Adipocyte (in vitro differentiated cells): ENCODE measurements around the gene IYD.

Experiments used
- DNase-seq: peaks from one replicate; pipeline ENCODE4 v3.0.0-alpha.2; 2015; ENCODE audit warnings: low read depth
- H3K27me3 ChIP-seq: replicated peaks from 2 replicates; pipeline ENCODE4 v1.7.0; 2013; ENCODE audit warnings: mild to moderate bottlenecking, low read length, moderate library complexity; ENCODE audit not compliant: control insufficient read depth, insufficient read depth
- H3K36me3 ChIP-seq: 2 replicates; pipeline ENCODE4 v1.7.0; 2013; ENCODE audit warnings: low read length, mild to moderate bottlenecking, moderate library complexity; ENCODE audit not compliant: control insufficient read depth, insufficient read depth, severe bottlenecking
- H3K4me1 ChIP-seq: 2 replicates; pipeline ENCODE4 v1.7.0; 2013; ENCODE audit warnings: mild to moderate bottlenecking, low read length, moderate library complexity; ENCODE audit not compliant: control insufficient read depth, insufficient read depth
- H3K4me3 ChIP-seq: 2 replicates; pipeline ENCODE4 v1.7.0; 2013; ENCODE audit warnings: mild to moderate bottlenecking, low read length, moderate library complexity
- H3K9ac ChIP-seq: 2 replicates; pipeline ENCODE4 v1.7.0; 2013; ENCODE audit warnings: mild to moderate bottlenecking, low read length, moderate library complexity
- H3K9me3 ChIP-seq: 2 replicates; pipeline ENCODE4 v1.7.0; 2013; ENCODE audit warnings: mild to moderate bottlenecking, low read length, moderate library complexity; ENCODE audit not compliant: control insufficient read depth

IYD gene, protein sequence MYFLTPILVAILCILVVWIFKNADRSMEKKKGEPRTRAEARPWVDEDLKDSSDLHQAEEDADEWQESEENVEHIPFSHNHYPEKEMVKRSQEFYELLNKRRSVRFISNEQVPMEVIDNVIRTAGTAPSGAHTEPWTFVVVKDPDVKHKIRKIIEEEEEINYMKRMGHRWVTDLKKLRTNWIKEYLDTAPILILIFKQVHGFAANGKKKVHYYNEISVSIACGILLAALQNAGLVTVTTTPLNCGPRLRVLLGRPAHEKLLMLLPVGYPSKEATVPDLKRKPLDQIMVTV

GRCh38 chr6:150368762-150369161, at the start of gene IYD:
Gene IYD, plus strand, starts transcription at chr6:150369012. Its CDS starts 20 bp downstream, at chr6:150369032.
- no peak for DNase-seq
- H3K9me3 ChIP-seq = peaks cover 5% of the 10 kb centered on the region
- H3K4me1 ChIP-seq = peaks cover 32% of the 10 kb centered on the region
- H3K36me3 ChIP-seq = no peaks in the 10 kb centered on the region
- no peaks in the 10 kb centered on the region for H3K27me3 ChIP-seq
- no peak within 1 kb of the TSS for H3K9ac ChIP-seq
- no peak within 1 kb of the TSS for H3K4me3 ChIP-seq

GRCh38 chr6:150319924-150320323, 48.9 kb upstream of the IYD start:
- Histone ChIP-seq H3K9me3 (peaks cover 5% of the 10 kb centered on the region), H3K4me3 (no peak overlapping the region), H3K4me1 (peaks cover 25% of the 10 kb centered on the region), H3K36me3 (no peaks in the 10 kb centered on the region), H3K27me3 (peaks cover 3% of the 10 kb centered on the region), H3K9ac (no peak overlapping the region)
- DNase-seq = no peak

- Histone ChIP-seq H3K9ac (no peak overlapping the region), H3K4me1 (peaks cover 25% of the 10 kb centered on the region), H3K36me3 (no peaks in the 10 kb centered on the region), H3K9me3 (peaks cover under 1% of the 10 kb centered on the region), H3K27me3 (peaks cover 3% of the 10 kb centered on the region), H3K4me3 (no peak overlapping the region)
- DNase-seq = no peak
Measured at GRCh38 chr6:150320442-150320841, 48.4 kb upstream of the IYD start.

DNA sequence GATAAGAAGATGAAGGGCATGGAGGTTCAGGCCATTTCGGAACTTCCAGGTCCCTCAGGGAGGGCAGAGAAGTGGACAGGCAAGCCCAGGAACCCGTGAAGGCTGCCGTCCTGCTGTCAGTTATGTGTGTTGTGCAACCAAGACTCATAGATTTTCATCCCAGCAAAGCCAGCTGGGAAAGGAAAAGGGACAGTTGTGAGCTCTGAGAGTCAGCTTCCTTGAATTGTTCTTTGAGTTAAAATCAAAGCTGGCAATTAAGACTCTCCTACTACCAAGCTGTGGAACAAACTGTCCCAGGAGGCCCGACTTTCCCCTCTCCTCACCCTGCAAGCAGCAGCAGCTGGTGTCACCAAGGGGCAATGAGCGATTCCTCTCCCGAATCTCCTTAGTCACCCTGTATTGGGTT, 46.3 kb upstream of the IYD start:
- Histone ChIP-seq H3K9me3 (no peaks in the 10 kb centered on the region), H3K27me3 (peaks cover 3% of the 10 kb centered on the region), H3K4me1 (peaks cover 18% of the 10 kb centered on the region), H3K36me3 (no peaks in the 10 kb centered on the region), H3K9ac (no peak overlapping the region), H3K4me3 (no peak overlapping the region)
- DNase-seq = no peak

DNA sequence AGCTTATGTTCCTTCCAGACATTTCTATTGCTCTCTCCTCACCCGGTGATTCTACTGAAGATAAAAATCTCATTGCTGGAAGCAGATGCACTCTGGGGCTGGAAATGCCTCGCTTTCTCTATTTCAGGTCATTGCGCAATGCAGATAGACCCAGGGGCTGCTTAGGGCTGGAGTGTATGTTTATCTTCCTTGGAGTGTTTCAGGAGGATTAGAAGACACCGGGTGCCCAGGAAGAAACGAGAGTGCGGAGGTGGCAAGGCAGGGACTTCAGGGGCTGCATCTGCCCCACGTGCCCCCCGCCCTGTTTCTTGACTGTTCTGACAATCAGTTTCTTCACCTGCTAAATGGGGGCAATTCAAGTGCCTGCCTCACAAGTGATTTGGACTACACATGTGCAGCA, 45.6 kb upstream of the IYD start:
- Histone ChIP-seq H3K4me3 (no peak overlapping the region), H3K27me3 (peaks cover 3% of the 10 kb centered on the region)
- peak; percentile 43 for DNase-seq

GRCh38 chr6:150324044-150324443, 44.8 kb upstream of the IYD start:
- DNase-seq = no peak
- Histone ChIP-seq H3K4me3 (no peak overlapping the region), H3K36me3 (no peaks in the 10 kb centered on the region), H3K9me3 (no peaks in the 10 kb centered on the region), H3K27me3 (peaks cover 3% of the 10 kb centered on the region), H3K4me1 (peaks cover 15% of the 10 kb centered on the region), H3K9ac (no peak overlapping the region)

More for the DNA sequence above, 45.6 kb upstream of the IYD start:
- H3K36me3 ChIP-seq = no peaks in the 10 kb centered on the region
- H3K9ac ChIP-seq = no peak overlapping the region
- H3K9me3 ChIP-seq = no peaks in the 10 kb centered on the region
- peaks cover 15% of the 10 kb centered on the region for H3K4me1 ChIP-seq

DNA sequence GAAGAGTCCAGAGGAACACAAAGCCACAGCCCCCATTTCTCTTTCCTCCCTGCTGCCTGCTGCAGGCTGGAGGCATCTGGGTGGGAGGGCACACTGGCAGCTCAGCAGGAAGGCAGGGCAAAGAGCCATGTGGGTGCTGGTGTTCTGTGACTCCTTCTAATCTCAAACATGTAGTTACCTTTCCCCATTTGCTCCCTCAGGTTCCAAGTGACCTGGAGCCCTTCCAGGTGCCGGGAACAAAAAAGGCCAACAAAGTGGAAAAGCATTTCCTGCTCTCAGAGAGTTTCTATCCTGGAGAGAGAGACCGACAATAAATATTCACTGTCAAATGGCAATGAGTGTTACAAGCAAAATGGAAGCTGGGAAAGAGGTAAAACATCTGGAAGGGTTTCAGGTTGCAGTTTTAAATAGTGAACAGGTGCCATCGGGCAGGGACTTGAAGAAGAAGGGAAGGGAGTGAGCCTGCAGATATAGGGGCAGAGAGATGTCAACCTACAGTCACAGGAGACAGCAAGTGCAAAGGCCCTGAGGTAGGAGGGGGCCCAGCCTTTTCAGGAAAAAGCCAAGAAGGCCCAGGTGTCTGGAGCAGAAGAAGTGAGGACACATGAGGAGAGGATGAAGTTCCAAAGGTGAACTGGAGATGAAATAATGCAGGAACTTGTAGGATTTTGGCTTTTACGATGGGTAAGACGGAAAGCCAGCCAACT, 43.6 kb upstream of the IYD start:
- no peak overlapping the region for H3K4me3 ChIP-seq
- no peaks in the 10 kb centered on the region for H3K9me3 ChIP-seq
- H3K4me1 ChIP-seq = peaks cover 11% of the 10 kb centered on the region
- no peaks in the 10 kb centered on the region for H3K27me3 ChIP-seq
- no peak for DNase-seq
- no peaks in the 10 kb centered on the region for H3K36me3 ChIP-seq
- H3K9ac ChIP-seq = no peak overlapping the region

- Histone ChIP-seq H3K9me3 (no peaks in the 10 kb centered on the region), H3K27me3 (no peaks in the 10 kb centered on the region), H3K4me3 (no peak overlapping the region), H3K9ac (no peak overlapping the region), H3K36me3 (no peaks in the 10 kb centered on the region), H3K4me1 (peaks cover 6% of the 10 kb centered on the region)
- DNase-seq = no peak
Measured at GRCh38 chr6:150327117-150327774, 41.6 kb upstream of the IYD start.

- no peak for DNase-seq
- H3K27me3 ChIP-seq = no peaks in the 10 kb centered on the region
- H3K36me3 ChIP-seq = no peaks in the 10 kb centered on the region
- no peaks in the 10 kb centered on the region for H3K9me3 ChIP-seq
- H3K4me1 ChIP-seq = no peaks in the 10 kb centered on the region
- no peak overlapping the region for H3K9ac ChIP-seq
- H3K4me3 ChIP-seq = no peak overlapping the region
Measured at GRCh38 chr6:150328744-150329405, 39.9 kb upstream of the IYD start.

- no peak overlapping the region for H3K9ac ChIP-seq
- no peaks in the 10 kb centered on the region for H3K27me3 ChIP-seq
- no peaks in the 10 kb centered on the region for H3K9me3 ChIP-seq
- no peaks in the 10 kb centered on the region for H3K36me3 ChIP-seq
- no peak for DNase-seq
- H3K4me3 ChIP-seq = no peak overlapping the region
- no peaks in the 10 kb centered on the region for H3K4me1 ChIP-seq
Measured at GRCh38 chr6:150331344-150331743, 37.5 kb upstream of the IYD start.
